OCI-LY1 (cell line): ENCODE measurements around the gene HDAC9.

ENCODE experiments used
- CTCF ChIP-seq: fragments of 200-600 bp; sonication (generic), shearing (Covaris generic); IDR thresholded peaks from 2 replicates; pipeline ENCODE4 v1.5.1; 2017; ENCODE audit warnings: mild to moderate bottlenecking, antibody characterized with exemption, low read length, moderate library complexity, mixed read lengths
- EZH2 ChIP-seq: fragments of 200-600 bp; sonication (generic), shearing (Covaris generic); IDR thresholded peaks from 2 replicates; pipeline ENCODE4 v1.8.0; 2017; ENCODE audit warnings: borderline replicate concordance, mixed run types, mild to moderate bottlenecking, antibody characterized with exemption, low read length, moderate library complexity, mixed read lengths

DNA sequence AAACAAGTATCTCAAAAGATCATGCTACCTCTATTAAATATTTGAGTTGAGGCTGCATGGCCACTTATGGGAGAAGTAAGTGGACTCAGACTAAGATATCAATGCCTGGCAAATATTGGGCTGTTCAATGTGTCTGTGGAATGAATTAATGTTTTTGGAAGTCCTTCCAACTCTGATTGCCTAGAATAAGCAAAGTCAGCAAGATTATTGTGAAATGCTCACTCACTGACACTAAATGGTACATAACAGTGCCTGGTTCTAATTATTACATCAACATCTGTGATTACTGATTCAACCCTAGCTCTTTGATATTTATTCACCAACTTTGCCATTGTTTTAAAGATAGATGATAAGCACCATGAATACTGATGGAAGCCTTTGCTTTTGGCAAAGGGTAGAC lies 45.5 kb upstream of the HDAC9 start:
- TF ChIP-seq CTCF, result no peak
- TF ChIP-seq EZH2, result no peak
